Medulla oblongata (tissue), 1 donor: ENCODE measurements around the gene ATXN7.

Source experiments
- DNase-seq: peaks from one replicate; pipeline ENCODE4 v3.0.0-alpha.2; 2015; ENCODE audit errors: extremely low spot score

The ATXN7 gene

DNA sequence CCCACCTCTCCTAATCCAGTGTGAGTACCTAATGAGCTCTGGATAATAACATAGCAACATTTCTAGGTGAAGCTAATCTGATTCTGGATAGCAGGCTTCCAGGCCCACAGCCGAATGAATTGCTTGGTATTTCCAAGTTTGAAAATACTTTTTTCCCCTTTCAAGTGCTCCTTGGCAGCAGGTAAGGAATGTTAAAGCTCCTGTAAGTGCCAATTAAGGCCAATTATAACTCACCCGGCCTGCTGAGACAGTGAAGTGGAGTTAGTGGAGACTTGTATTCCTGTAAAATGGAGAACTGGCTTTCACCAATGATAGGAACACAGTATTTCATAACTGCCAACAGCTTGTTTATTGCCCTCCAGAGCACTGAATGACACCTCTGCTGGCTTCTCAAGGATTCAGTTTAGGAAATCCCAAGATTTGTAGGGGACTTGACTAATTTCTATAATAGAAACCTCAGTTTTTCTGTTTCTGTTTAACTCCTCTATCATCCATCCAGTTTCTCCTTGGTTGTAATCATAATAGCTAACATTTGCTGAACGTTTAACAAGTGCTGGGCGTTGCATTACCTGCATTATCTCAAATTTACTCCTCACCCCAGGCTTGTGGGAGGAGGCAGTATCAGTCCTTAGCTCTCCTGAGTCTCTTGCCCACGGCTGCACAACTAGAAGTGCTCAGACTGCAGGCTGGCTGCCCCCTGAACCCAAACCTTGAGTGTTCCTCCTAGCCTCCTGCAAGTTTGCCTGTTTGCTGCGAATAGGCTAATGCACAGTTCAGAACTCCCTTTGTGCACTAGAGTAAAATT, 101.2 kb downstream of the ATXN7 start:
- no peak for DNase-seq

DNA sequence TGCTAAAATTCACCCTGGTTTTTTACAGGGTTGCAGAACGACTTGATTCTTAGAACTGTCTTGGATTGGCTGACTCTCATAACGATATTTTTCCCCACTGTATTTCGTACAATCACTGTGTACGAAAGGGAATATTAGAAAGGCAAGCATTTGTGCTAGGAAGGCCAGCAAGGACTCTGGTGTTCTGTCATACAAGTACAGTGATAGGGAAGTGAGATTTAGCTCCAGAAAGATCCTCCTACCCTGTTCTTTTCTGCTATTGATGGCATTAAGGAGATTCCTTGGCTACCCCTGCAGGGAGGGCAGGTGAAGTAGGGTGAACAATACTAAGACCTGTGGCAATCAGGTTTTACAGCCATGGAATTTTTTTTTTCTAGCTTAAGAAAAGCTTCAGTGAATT, 102.3 kb downstream of the ATXN7 start:
- no peak for DNase-seq

DNA sequence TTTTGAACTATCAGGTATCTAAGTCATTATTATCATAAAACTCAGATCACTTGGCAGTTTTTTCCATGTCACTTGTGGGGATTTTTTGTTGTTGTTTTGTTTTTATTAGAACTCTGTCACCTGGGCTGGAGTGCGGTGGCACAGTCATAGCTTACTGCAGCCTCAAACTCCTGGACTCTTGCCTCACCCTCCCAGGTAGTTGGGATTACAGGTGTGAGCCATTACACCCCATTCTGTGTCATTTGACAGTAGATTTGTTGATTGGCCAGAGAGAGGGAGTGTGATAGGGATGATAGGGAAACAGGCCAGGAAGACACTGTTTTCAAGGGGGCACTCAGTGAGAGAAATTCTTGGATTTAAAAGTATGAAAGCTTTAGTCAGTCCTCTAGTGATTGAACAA, 103.2 kb downstream of the ATXN7 start:
- no peak for DNase-seq

DNA sequence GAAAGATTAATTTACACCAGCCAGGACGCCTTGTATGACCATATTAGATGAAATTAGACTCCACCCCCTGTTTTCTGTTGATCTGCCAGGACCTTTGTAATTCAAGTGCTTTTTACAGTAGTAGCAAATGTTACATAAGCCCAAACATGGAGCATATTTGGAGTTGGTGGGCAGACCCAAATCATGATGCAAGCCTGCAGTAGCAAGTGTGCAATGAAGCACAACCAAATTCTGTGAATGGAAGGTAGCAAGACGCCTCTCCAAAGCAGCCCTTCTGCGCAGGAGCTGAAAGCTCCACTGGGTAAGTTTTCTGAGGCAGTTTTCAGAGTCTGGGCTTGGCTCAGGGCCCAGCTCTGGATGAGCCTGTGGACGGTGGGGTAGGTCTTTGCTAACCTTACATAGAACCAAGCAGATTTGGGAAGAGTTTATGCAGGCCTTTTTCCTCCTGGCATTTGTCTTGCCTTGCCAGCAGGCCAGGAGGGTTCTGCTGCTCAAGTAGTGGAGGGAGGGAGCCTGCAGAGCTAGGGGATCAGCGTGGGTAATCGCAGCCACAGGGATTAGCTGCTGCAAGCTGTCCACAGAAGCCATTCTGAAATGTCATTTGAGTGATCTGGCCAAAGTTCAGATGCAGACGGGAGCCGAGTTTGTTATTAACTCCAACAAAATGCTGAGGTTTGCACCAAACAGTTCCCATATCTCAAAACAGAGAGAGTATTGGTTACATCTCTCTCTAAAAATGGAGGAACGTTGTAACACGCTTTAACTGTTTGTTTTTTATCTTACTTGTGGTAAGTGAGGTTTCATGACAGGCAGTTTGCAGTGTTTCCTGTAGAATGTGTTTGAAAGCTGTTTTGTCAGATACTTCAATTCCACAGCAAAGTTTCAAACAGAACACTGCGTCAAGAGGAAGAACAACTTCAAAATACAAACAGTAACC, 104.3 kb downstream of the ATXN7 start:
- peak; percentile 54 for DNase-seq

DNA sequence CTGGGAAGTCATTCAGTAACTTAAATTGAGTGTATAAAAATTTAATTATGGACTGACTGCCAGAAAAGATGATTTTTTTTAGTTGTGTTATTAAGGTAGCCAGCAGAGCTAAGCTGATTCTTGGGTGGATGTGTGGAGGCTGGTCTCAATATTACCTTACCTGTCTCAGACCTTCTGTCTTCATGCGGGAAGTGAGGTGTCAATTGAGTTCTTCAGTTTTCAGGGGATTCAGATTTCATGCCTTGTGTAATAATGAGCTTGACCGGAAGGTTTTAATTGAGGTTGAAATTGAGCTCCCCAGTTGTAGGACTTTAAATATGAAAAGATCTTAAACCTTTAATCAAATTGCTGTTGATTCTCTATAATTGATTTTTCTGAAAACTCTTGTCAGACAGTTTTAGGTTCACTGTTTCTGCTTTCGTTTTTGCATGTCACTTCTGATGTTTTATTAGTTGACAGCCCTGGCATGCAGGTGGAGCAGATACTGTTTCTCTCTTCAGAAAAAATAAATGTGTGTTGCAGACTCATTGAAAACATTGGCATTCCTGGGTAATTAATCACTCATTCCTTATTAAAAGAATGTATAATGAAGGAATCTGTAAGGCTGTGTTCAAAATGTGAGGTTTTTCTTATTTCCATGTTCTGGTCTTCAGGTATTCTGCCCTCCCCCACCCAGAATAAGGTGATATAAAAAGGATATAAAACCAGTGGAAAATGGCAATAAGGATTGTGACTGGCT, 105.1 kb downstream of the ATXN7 start:
- DNase-seq: no peak

DNA sequence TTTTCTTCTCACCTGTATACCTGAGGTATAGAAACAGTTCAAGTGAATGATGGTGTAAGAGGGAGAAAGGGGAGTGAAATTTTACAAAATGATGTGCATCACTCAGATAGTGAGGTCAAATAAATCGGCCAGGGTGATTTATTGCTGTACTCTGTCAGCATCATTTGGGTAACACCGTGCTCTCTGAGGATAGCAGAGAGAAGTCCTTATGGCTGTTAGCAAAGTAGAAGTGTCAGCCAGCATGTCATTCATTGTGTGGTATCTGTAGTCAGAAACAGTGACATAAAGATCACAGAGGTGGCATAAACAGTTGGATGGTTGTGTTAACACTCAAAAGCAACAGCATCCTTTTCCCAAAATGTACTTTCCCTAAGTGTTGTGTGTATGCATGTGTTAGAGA, 106.2 kb downstream of the ATXN7 start:
- no peak for DNase-seq

DNA sequence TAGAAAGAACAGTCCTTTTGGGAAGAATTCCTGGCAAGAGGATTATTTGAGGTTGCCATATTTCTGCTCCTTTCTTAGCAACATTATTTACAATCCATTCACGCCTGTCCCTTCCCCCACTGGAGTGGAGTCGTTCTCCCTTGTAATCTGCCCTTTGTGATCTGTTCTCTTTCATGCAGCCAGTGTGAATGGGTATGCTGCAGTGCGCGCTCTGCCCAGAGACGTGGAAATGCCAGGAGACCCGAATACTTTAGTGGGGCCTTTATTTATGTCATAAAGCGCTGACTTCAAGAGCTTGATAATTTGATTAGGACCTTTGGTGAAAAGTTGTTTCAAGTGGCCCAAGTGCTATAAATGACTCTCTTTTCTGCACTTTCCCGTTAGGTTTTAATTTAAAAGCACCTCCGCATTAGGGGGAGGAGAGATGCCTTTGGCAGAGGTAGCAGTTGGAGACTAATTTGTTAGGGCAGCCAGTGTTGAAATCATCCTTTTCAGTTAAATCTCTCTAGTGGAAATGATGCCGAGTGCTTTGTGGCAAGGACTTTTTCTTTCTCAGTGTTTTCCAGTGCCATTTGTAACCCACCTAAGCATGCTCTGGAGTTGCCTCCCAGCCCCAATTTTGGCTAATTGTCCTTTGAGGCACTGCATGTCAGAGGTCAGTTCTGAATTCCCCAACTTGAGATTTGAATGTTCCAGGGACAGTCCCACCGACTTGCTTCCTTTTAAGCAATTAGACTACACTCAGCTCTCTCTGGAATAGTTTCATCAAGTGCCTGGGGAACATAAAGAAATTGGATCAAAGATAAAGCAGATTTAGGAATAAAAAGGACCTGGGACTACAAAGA, 107.2 kb downstream of the ATXN7 start:
- DNase-seq: peak; percentile 73

DNA sequence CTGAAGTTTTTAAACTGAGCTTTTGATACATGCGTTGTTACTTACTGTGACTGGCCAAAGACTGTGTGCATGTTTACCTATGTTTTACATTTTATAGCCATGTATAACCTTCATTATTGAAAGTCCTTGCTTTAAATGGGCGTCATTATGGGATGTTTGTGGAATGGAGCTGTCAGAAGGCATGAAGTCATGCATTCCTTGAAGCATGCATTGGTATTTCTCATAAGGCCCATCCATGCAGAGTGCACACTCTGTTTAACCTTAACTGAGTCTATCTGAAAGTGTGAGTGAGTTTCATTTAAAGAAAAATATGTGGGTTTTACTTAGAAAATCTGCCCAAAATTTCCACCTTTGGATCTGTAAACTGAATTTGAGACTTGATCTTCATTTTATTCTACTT, 108.5 kb downstream of the ATXN7 start:
- no peak for DNase-seq

DNA sequence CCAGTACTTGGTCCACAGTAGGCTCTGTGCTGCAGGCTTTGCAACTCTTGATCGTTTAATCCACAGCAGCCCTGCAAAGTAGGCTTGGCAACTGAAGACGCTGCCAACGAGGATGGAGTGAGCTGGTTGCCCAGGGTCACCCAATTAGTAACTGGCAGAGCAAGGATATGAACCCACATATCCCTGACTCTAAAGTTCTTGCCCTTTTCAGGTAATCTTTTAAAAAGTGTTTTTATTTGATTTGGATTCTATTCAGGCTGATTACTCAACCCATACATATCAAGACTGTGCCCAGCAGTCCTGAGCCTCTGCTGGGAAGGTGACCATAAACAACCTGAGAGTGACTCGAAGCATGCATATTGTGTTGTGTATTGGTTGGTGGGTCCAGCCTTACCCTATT, 109.3 kb downstream of the ATXN7 start:
- DNase-seq: no peak

DNA sequence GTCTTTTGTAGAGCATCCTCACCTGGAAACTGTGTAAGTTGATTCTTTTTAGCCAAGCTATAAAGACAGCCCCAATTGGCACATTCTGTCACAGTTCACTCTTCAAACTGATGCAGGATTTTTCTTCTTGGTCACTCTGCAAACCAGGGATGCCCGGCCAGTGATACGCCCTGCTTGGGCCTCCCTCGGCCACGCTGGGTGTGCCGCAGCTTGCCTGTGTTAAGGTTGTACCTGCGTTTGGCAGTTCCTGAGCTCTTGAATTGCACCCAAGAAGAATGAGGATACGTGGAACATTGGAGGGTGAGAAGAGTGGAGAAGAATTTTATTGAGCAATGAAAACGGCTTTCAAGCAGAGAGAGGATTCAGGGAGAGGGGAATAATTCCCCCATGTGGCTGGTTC, 109.7 kb downstream of the ATXN7 start:
- no peak for DNase-seq

DNA sequence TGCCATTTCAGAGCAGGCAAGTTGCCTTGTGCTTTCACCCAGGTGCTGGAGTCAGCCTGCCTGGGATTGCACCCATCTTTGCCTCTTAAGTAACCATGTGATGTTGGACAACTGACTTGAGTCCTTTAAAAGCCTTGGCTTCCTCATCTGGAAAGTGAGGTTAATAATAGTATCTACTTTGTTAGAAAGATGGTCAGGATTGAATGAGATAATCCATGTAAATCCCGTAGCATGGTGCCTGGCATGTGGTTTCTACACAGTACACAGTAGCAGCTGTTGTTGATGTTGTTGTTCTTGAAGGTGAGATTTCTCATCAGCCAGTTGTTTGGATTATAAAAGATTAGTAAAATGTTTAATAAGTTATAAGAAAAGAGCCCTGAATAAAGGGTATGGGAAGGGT, 110.8 kb downstream of the ATXN7 start:
- DNase-seq: no peak

DNA sequence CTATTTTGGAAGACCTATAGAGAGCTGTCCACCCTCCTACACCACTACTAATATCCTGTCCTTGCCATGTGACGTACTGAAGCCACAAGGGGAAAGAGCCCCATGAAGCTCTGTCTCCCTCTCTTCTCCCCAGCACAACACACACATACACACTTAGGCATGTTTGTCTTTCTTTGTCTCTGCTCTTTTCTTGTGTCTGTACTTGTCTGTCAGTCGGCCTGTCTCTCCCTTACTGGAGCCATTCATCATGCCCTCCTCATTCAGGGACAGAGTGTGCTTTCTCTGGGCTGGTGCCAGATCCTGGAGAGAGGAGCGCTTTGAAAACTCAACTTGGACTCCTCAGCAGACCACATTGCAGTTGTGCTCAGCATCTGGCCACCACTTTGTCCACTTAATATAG, 112.1 kb downstream of the ATXN7 start:
- peak; percentile 84 for DNase-seq

DNA sequence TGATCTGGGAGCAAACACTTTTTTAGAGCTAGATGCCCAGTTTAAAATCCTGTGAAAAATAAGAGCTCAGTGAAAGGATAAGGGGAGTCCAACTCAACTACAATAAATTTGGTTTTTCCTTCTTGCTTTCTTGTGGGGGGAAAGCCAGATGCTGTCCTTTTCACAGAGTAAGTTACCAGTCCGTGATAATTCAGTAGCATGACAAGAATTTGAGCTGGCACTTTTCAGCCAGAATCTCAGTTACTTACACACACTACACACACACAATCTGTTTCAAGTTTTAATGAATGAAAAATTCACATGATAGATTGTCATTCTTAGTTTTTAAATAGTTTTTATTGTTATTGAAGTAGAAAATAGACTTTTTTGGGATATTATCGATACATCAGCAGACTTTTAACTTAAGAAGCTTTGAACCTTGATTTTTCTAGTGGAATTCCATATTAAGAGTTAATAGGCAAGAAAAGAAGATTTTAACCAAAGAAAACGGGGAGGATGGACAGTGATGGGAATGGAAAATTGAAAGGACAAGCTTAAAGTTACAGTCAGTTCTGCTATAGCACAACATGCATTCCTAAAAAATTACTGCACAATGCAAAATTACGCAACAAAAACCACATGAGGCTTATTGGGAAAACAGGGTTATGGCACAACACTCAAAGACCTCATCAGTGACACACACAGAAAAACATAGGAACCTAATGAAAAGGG, 112.6 kb downstream of the ATXN7 start:
- DNase-seq: no peak

DNA sequence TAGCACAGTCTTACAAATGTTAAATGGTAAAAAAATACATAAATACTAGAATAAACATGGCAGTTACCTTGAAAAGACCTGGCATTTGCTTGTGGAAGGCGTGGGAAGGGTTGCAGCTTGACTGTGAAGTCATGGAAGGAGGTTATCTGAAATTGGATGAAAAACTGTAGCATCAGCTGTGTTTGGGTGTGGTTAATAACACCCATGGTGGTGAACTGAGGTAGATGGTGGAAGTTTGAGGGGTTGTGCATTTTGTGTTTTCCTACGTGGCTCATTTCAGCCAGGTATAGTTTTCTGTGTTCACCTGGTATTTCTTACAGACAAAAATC, 113.2 kb downstream of the ATXN7 start:
- no peak for DNase-seq

DNA sequence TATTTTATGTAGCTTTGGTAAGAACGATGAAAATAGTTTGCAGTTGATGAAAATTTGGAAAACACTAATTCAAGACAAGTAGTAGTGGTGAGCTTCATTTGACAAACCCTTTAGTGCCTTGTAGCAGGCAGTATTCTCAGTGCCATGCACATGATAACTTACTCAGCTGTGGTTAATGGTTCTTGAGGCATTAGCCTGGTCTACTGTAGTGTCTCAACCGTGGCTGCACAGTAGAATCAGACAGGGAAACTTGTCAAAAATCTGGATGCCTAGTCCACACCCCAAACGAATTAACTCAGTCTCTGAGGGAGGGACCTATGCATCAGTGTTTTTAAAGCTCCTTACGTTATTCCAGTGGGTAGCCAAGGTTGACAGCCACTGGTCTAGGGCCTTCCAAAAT, 114.2 kb downstream of the ATXN7 start:
- DNase-seq: no peak

DNA sequence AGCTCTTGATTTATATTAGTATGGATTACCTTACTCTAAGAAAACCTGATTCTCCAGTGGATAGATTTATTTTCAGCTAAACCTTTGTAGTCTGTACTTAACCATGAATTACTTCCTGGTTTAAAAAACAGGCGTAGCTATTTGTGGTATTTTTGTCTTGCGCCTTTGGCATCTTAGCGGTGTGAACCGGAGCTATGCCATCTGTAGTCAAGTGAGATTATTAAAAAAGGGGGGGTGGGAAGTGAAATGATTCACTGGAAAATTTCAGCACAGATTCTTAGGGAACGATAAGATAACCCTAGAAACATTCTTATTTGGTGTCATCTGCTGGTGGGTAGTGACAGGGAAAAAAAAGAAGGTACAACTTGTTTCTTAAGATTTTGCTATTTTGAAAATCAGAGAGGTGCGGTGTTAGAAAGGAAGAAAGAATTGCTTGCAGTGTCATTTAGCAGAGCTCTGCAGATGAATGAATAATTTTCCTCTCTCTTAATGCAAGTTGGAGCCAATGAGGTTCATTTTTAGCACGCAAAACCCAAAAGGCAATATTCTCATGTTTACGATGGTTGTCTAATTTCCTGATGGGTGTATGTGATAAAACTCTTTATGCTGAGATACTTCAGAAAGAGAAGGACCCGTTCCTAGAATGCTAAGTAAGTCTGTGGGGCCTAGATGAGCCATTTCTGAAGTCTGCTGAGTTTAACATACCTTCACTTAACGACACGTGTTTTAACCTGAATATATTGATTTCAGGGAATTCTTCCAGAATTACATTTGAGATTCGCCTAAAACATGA, 115.6 kb downstream of the ATXN7 start:
- no peak for DNase-seq

DNA sequence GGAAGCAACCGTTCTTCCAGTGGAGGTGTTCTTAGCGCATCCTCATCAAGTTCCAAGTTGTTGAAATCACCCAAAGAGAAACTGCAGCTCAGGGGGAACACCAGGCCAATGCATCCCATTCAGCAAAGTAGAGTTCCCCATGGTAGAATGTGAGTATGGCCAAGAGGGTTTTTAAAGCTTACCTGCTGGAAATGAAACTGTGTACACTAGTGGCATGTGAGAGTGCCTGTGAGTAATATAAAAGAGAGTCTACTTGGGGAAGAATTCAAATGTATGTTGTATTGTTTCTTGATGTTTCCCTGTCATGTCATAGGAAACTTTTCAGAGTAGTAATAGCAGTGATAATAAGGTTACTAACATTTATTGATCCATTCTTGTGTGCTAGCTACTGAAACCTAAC, 116.4 kb downstream of the ATXN7 start:
- no peak for DNase-seq

DNA sequence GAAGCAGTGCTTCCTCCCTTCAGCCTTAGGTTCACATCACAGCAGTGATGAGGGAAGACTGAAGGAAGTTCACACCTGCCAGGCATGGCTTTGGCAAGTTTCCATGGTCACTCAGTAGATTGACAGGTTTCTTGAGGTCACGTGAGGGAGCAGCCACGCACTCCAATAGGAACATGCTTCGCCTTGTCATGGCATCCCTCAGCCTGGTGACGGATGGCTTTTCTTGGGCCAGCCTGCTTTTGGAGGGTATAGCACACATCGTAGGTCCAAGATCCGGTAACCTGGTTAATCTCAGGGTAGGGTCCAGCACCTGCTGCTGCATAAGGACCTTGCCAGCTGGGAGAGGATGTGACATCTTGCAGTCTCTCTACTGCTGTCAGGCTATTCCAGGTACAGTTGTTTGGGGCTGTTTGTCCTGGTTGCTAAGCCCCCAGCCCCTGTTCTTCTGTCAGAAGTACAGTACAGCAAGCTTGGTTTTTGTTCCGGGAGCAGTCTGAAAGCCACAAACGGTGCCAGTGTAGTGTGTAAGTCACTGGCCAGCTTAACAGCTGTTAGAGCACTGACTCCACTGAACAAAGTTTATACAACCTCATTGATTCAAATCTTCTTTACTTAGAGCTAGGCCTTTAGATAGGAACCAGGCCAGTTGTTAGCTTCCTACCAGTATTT, 117.3 kb downstream of the ATXN7 start:
- no peak for DNase-seq

DNA sequence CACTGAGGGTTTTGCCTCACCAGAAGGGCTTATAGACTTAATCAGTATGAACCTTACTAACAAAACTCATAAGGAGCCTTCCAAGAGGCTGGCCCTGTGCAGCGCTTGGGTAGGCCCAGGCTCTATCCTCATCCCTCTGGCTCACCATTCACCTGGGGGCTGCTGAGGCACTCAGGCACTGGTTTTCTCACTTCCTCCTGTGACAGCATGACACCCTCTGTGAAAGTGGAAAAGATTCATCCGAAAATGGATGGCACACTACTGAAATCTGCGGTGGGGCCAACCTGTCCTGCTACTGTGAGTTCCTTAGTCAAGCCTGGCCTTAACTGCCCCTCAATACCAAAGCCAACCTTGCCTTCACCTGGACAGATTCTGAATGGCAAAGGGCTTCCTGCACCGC, 118.3 kb downstream of the ATXN7 start:
- no peak for DNase-seq

DNA sequence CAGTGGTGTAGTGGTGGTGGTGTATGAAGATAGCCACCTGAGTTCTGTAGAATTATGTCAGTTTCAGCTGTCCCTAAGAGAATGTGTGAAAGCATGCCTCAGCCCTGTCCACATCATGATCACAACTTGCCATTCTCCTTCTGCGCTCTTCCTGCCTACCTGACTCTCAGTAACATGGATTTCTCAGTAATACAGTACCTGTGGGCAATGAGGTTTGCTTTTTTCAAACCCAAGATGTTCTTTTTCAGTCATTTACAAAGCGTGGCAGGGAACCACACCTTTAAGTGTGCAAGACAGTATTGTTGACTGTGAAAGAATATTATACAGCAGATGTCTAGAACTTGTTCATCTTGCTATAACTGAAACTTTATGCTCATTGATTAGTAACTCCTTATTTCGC, 120.7 kb downstream of the ATXN7 start:
- no peak for DNase-seq
